Cardiac fibroblast (primary cell): ENCODE measurements around the gene RASA2.

ENCODE experiments used
- DNase-seq, 2 donors: peaks; one replicate each; pipeline versions ENCODE4 v3.0.0 to v3.0.0-alpha.2; 2010; ENCODE audit warnings: low read depth in 2 of 2
- H3K4me3 ChIP-seq, 2 donors: replicated peaks in 1 of 2; 1 replicate in 1 of 2; 2 replicates in 1 of 2; pipeline ENCODE4 v1.5.1; 2011; ENCODE audit warnings: low read depth in 2 of 2, low read length in 2 of 2, mild to moderate bottlenecking in 2 of 2, moderate library complexity in 1 of 2
- TF ChIP-seq, protein P1 (sequence below): IDR thresholded peaks from one replicate; pipeline ENCODE4 v1.5.1; 2011; ENCODE audit warnings: low read depth, mild to moderate bottlenecking, low read length, inconsistent platforms

The RASA2 gene

GRCh38 chr3:141500397-141500796, 13.6 kb downstream of the RASA2 start:
- TF ChIP-seq, protein P1, sequence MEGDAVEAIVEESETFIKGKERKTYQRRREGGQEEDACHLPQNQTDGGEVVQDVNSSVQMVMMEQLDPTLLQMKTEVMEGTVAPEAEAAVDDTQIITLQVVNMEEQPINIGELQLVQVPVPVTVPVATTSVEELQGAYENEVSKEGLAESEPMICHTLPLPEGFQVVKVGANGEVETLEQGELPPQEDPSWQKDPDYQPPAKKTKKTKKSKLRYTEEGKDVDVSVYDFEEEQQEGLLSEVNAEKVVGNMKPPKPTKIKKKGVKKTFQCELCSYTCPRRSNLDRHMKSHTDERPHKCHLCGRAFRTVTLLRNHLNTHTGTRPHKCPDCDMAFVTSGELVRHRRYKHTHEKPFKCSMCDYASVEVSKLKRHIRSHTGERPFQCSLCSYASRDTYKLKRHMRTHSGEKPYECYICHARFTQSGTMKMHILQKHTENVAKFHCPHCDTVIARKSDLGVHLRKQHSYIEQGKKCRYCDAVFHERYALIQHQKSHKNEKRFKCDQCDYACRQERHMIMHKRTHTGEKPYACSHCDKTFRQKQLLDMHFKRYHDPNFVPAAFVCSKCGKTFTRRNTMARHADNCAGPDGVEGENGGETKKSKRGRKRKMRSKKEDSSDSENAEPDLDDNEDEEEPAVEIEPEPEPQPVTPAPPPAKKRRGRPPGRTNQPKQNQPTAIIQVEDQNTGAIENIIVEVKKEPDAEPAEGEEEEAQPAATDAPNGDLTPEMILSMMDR: no peak
- no peak for DNase-seq
- H3K4me3 ChIP-seq: no peak overlapping the region

DNA sequence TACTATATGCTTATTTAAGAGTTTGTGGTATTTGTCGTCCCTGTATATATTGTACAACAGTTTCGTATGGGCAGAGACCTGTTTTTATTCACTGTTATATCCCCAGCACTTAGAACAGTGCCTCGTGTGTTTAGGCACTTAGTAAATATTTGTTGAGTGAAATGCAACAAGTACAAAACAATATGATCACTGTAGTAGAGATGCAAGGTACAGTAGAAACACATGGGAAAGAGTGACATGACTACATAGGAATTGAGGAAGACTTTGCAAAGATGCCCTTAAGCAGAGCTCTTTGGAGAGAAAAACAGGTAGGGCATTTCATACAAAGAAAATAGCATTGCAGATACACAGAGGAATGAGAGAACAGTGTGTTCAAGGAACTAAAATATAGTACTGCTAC, 18.3 kb downstream of the RASA2 start:
- TF ChIP-seq, protein P1: no peak
- H3K4me3 ChIP-seq: no peak overlapping the region
- DNase-seq: no peak

- TF ChIP-seq, protein P1: no peak
- no peak for DNase-seq
- no peak overlapping the region for H3K4me3 ChIP-seq
Observed at GRCh38 chr3:141506071-141506470, 19.2 kb downstream of the RASA2 start.

DNA sequence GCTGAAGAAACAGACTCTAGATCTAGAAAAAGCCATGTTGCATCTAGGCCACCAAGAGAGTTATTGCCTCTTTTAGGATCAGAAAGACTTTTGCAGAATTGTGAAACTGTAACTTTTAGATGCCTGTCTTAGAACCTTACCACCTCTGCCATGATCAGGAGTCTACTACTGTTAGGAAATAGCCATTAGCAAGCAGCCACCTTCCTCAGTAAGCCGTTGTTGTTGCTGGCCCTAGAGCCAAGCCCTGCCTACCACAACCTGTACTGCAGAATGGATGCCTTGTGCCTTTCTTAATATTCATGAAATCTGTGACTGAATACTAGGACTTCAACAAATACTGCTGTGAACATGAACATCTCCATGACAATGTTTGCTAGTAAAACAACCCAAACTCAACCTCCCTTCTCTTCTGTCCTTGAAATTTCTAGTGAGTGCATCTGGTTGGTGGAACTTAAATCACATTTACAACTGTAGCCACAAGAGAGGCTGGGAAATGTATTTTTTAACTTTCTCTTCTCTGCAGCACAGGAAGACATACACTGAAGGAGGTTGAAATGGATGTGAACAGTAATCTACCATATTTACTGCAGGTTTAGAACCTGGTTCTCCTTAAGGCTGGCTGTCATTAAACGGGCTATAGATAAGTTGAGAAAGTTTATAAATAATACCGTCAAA, 20.7 kb downstream of the RASA2 start:
- no peak overlapping the region for H3K4me3 ChIP-seq
- TF ChIP-seq, protein P1: no peak
- no peak for DNase-seq

- H3K4me3 ChIP-seq: no peak overlapping the region
- no peak for DNase-seq
- TF ChIP-seq, protein P1: no peak
Observed at GRCh38 chr3:141508067-141508436, 21.2 kb downstream of the RASA2 start.

DNA sequence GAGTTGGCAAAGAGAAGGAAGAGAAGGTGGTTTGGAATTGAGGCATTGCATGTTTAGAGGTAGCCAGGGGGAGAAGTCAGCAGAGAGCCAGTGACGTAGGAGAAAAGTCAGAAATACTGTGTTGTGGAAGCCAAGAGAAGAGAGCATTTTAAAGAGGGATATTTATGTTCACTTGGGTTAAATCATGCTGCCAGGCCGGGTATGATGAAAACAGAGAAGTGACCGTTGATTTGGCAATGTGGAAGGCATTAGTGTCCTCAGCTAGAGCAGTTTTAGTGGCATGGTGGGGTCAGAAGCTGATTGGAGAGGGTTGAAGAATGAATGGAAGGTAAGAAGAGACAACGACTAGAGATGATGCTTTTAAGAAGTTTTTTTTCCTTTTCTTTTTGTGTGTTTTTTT, 24.5 kb downstream of the RASA2 start:
- TF ChIP-seq, protein P1: no peak
- DNase-seq: no peak
- H3K4me3 ChIP-seq: no peak overlapping the region

DNA sequence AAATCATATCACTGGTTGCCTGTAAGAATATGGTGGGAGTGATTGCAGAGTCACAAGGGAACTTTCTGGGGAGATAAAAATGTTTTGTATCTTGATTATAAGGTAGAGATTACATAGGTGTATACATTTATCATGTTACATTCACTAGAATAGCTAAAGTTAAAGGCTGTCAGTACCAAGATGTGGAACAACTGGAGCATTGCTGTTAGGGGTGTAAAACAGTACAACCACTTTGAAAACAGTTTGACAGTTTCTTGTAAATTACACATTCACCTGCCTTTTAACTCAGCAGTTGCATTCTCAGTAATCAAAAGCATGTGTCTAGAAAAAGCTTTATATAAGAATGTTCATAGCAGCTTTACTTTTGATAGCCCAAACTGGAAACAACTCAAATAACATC, 27.6 kb downstream of the RASA2 start:
- DNase-seq: no peak
- H3K4me3 ChIP-seq: no peak overlapping the region
- TF ChIP-seq, protein P1: no peak
